HG03558 (cell line): ENCODE measurements around the gene JPH3.
"Not testable (repeated sequence)": the region's sequence is repeated elsewhere in the genome, so short reads cannot be mapped to it uniquely, and the experiment has no call there.

ENCODE experiments used
- ATAC-seq: cut with Tn5 transposase; IDR thresholded peaks from one replicate; pipeline ENCODE4 v1.9.1; 2021; ENCODE audit warnings: moderate number of reproducible peaks; ENCODE audit not compliant: unreplicated experiment; ENCODE audit errors: extremely low read depth

The JPH3 gene

GRCh38 chr16:87726577-87726976 lies 124.3 kb downstream of the JPH3 start:
- ATAC-seq: not testable (repeated sequence)

GRCh38 chr16:87727346-87727745 lies 125.0 kb downstream of the JPH3 start:
- ATAC-seq: no peak

GRCh38 chr16:87728026-87728425 lies 125.7 kb downstream of the JPH3 start:
- no peak for ATAC-seq

- no peak for ATAC-seq
Observed at GRCh38 chr16:87729266-87729954, 127.1 kb downstream of the JPH3 start.

GRCh38 chr16:87731607-87732006 lies 129.3 kb downstream of the JPH3 start:
- ATAC-seq: no peak

GRCh38 chr16:87733190-87733589 lies 130.9 kb downstream of the JPH3 start:
- ATAC-seq: no peak

GRCh38 chr16:87734644-87735043 lies 132.3 kb downstream of the JPH3 start:
- no peak for ATAC-seq

GRCh38 chr16:87735270-87736007 lies 133.1 kb downstream of the JPH3 start:
- ATAC-seq: no peak

- ATAC-seq: no peak
Observed at GRCh38 chr16:87736008-87736382, 133.7 kb downstream of the JPH3 start.

GRCh38 chr16:87739801-87740200 lies 137.5 kb downstream of the JPH3 start:
- ATAC-seq: no peak

- ATAC-seq: no peak
Observed at GRCh38 chr16:87740441-87740840, 138.1 kb downstream of the JPH3 start.

- ATAC-seq: no peak
Observed at GRCh38 chr16:87740909-87741424, 138.7 kb downstream of the JPH3 start.

GRCh38 chr16:87741700-87742415 lies 139.6 kb downstream of the JPH3 start:
- no peak for ATAC-seq

GRCh38 chr16:87742781-87743490 lies 140.6 kb downstream of the JPH3 start:
- ATAC-seq: no peak

GRCh38 chr16:87744750-87745514 lies 142.6 kb downstream of the JPH3 start:
- no peak for ATAC-seq

GRCh38 chr16:87746178-87746577 lies 143.9 kb downstream of the JPH3 start:
- no peak for ATAC-seq
